ENCODE data around the gene MYG1. TPM values are rescaled to one million over a fixed set of nuclear protein-coding genes. Genes with fewer than 3 reads are reported as not detected.
"Not testable (repeated sequence)": the region's sequence is repeated elsewhere in the genome, so short reads cannot be mapped to it uniquely, and the experiment has no call there.

The MYG1 gene
- total RNA-seq, 1 donor from 2014 or later: 30.2 TPM

DNA sequence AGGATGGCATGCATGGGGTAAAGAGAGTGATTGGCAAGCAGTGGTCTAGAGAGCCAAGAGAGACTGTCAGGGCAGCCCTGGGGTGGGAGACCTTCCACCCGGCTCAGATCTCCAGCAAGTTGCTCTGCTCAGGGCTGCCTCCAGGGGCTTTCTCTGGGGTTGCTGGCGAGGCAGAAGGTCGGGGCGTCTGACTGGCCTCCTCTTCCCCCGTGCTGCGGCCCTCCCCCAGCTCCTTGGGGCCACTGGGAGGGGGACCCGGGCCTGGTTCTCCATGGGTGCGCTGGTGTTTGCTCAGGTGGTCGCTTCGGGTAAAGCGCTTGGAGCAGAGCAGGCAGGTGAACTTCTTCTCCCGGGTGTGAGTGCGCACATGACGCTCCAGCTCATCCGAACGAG is 28.5 kb downstream of the MYG1 start:
- ATAC-seq: no peak

- ATAC-seq: no peak
These were observed 31.2 kb downstream of the MYG1 start for GRCh38 chr12:53330671-53331070.

GRCh38 chr12:53332339-53332738 is 32.8 kb downstream of the MYG1 start:
- ATAC-seq: not testable (repeated sequence)

- no peak for ATAC-seq
These were observed 33.2 kb downstream of the MYG1 start for GRCh38 chr12:53332744-53333143.

DNA sequence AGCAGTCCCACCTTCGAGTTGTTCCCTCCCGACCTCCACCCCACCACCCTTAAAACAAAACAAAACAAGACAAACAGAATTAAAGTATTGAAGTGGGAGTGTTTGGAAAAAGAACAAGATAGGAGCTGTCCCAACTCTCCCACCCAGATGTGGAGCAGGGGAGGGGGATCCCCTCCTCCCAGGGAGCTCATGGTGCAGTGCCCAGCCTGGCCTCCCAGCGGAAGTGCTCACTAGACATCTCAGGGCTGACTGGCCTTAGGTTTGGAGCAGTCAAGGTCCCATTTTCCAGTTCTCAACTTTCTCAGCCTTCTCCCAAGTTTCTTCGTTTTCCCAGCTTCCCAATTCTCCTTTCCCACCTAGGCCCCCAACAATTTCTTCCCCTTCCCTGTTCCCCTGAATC is 33.8 kb downstream of the MYG1 start:
- no peak for ATAC-seq

DNA sequence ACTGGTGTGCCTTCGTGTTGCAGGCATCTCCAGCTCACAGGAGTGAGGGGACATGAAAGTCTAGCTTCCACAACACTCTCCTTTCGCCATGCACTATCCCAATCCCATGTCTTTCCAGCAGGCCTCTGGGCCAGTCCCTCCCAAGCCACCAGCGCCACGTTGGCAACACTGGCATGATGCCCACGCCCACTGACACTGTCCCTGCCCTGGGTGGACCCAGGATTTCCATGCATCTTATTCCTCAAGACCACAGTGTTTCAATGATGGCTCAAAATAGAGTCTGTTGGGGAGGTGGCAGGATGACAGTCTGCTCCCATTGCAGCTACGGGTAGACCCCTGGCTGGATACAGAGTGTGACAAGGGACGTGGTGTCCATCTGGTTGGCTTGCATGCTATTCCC is 34.4 kb downstream of the MYG1 start:
- ATAC-seq: no peak

DNA sequence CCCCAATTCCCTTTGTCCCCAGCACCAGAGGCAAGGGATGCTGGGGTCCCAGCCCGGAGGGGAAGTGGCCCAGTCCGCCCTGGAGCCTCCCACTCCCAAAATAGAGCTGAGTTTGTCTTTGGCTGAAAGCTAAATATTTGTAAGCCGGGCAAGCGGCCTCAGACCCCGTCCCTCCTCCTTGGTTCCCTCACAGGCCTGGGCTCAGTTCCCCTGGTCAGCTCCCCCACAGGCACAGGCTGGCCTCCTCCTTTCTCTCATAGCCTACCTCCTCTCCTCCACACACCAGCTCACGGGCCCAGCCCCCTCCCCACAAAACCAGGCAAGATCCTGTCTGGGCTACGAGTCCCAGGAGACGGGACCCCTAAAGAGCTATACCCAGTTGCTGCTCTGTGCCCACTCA is 35.3 kb downstream of the MYG1 start:
- ATAC-seq: no peak

DNA sequence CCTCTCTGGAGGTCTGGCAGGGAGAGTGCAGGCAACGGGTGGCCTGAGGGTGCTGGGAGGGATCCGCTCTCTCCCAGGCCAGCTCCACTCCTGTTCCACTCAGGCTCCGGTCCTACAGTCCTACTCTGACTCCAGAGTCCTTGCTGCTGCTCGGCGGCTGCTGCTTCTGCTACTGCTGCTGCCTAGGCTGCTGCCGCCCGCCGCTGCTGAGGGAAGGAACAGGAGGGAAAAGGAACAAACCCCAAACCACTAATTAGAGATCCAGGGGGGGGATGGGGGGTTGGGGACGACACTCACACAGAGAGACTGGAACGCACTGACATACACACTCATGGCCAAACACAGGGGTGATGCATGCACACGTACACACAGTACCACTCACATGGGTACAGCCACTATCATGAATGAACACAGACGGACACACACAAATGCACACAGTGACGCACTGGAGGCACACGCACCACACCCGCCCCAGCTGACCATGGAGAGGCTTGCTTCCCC is 36.7 kb downstream of the MYG1 start, which contains the start of gene SP7:
TSS of gene SP7 (minus strand) at position 174 of the 501 bp plus-strand sequence. CDS start 708 bp downstream, outside the sequence.
- peak; percentile 12 for ATAC-seq

- ATAC-seq: no peak
These were observed 38.5 kb downstream of the MYG1 start for GRCh38 chr12:53338017-53338416.

DNA sequence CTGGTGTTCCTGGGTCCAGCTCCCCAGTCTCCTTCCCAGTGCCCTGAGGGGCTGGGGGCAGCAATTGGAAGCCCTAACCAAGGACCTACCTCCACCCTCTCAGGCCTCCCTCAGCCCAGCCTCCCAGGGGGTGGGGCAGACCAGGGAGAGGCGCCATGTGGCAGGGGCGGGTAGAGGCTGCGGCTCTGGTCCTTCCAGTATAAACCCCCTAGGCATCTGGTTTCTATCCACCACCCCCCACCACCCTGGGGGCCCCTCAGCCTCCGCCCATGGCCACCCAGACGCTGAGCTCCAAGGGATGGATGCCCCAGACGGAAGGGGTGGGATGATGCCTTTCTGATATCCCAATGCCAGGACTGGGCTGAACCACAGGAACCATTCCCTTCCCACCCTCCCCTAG is 39.4 kb downstream of the MYG1 start:
- ATAC-seq: no peak

- no peak for ATAC-seq
These were observed 40.9 kb downstream of the MYG1 start for GRCh38 chr12:53340398-53340797.

GRCh38 chr12:53343449-53343848 is 44.0 kb downstream of the MYG1 start:
- ATAC-seq: no peak

DNA sequence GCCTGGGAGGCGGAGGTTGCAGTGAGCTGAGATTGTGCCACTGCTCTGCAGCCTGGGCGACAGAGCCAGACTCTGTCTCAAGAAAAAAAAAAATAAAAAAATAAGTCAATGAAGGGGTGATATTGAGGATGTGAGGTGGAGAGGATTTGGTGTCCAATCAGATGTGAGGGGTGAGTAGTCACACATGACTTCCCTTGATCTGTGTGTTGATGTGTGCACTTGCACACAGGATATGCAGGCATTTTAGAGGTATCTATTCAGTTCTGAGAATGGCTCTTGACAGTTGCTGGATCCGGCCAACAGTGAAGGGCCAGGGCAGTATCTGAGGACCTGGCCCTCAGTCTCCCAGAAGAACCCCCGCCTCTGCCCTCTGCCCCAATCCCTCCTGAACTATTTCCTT is 44.5 kb downstream of the MYG1 start:
- ATAC-seq: no peak

- no peak for ATAC-seq
These were observed 45.0 kb downstream of the MYG1 start for GRCh38 chr12:53344487-53344823.

DNA sequence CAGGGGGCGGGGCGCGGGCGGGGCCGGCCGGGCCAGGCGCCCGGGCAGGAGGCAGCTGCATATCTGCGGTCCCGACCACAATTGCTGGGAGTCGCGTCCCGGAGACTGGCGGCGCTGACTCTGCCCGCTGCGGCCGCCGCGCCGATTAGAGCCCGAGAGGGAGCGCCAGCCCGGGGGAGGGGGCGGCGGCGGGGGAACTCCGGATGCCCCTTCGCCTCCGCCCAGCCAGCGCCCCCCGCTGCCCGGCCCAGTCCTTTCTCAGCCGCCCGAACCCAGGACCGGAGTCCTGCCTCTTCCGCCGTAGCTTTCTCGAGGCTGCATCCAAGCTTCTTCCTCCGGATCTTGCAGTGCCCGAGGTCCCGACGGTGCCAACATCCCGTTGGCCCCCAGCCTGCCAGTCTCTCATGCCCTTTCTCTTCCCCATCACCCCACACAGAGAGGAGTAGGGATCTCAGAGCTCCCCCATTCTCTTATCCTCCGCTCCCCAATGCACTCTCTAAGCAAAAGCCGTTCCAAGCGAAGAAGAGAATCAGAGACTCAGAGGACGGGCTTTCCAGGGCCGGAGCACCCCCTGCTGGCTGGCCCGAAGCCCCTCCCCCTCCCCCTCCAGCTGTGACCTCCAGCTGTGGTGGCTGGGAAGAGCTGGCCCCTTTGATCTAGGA is 45.5 kb downstream of the MYG1 start:
- peak; percentile 69 for ATAC-seq

DNA sequence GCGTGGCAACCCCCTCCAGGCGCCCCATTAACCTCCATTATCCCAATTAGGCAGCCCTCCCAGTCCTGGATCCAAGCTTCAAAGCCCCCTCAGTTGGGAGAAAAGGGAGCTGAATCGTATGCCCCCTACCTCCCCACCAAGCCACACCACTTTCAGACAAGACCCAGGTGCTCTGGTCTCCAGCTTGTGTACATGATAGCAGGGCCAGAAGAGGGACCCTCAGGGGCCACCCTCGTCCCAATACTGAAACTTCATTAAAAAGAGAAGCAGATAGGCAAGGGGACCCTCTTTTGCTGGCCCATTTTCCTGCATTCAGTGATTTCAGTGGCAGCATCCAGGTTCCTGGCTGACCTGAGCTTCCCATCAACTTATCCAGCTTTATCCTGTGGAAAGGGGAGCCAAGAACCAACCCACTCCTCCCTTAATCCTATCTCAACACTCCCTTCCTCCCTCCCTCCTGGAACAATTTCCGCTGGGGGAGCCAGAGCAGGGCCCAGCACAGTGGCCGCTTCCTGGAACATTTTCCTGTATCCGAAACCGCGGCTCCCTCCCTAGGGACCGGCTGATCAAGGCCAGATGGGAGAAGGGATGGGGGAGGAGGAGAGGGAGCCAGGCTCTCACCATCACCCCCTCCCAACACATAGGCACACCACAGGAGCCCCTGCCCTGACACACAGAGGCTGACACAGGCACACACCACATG is 46.1 kb downstream of the MYG1 start:
- peak; percentile 4 for ATAC-seq

DNA sequence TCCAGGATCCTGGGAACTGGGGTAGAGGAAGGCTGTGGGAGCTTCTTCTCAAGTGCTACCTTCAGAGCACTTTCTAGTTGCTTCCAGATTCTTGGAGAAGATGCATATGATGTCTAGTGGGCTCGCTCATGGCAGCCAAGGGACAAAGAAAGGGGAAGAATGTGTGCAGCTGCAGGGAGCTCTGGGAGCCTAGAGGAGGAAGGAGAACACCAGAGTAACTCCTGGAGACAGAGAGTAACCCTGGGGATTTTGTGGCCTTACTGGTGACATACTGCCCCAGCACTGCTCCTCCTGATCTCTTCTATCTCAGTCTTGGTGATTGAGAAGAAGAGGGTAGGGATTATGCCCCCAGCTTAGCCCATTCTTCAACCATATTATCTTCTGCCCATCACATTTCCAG is 47.0 kb downstream of the MYG1 start:
- no peak for ATAC-seq

GRCh38 chr12:53347905-53348304 is 48.4 kb downstream of the MYG1 start:
- ATAC-seq: no peak

GRCh38 chr12:53352331-53353256 is 53.1 kb downstream of the MYG1 start:
- peak; percentile 93 for ATAC-seq

DNA sequence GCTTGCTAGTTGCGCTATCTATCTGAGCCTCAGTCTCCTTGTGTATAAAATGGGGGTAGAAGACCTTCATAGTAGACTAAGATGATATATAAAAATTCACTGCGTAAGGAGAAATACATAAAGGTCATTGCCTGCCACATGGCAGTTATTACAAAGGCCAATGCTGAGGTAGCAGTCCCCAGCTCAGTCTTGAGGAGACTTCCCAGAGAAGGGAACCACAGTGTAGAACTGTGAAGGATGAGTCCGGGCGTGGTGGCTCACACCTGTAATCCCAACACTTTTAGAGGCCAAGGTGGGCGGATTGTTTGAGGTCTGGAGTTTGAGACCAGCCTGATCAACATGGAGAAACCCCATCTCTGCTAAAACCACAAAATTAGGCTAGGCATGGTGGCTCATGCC is 53.8 kb downstream of the MYG1 start:
- no peak for ATAC-seq

DNA sequence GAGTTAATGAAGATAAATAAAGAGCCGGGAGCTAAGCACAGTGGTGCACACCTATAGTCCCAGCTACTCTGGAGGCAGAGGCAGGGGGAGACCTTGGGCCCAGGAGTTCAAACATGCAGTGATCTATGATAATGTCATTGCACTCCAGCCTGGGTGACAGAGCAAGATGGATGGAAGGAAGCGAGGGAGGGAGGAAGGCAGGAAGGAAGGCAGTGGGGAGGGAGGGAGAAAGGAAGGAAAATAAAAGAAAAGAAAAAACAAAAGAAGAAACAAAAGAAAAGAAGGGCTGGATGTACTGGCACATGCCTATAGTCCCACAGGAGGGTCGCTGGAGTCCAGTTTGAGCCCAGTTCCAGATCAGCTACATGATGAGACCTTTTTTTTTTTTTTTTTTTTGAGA is 55.6 kb downstream of the MYG1 start:
- ATAC-seq: no peak

Data from esophagus mucosa (tissue), 1 donor.